ENCODE results near the gene KLHL3.
A peak's percentile ranks its signal among the peaks of the same experiment; 100 is the strongest.

The KLHL3 gene

GRCh38 chr5:137630216-137630971 lies 105.5 kb downstream of the KLHL3 start:
- no peak for DNase-seq

- DNase-seq: peak in 1 of 2 experiments; percentile 4
Measured at GRCh38 chr5:137629646-137630045, 106.2 kb downstream of the KLHL3 start.

- DNase-seq: no peak
Measured at GRCh38 chr5:137627706-137628105, 108.2 kb downstream of the KLHL3 start.

DNA sequence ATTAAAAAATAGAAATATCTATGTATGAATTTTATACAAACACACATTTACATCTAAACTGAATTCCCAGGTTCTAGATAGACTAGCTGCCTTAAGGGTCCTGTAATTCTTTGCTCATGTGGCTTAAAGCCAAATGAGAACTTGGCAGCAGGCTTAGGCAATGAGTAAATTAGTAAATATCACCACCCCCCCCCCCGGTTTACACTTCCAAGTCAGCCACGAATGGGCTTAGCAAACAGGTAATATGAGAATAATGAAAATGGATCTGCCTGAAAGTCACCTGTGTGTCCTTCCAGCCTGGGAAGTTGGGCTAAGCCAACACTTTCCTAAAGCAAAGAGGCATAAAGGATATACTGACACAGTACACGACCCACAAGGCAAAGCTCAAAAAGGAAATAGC lies 108.6 kb downstream of the KLHL3 start:
- DNase-seq: no peak

DNA sequence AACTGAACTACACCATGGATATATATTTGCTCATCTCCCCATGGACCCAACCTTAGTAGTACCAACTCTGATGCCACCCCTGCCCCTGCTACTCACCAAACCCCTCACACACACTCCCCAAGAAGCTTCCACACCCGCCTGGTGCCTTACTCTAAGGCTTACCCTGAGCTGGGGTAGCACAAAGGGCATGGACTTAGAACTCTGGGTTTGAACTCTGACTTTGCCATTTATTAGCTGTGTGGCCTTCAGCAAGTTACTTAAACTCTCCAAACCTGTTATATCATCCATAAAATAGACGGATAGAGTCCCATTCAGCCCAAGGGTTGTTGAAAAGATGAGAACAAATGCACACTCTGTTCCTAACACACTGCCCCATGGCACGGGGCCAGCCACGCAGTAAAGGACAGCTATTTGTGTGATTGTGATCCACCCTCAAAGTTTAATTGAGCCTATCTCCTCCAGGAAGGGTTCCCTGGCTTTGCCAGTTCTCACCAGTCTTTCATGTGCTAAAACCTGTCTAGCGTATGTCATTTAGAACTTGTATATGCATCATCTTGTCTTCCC lies 111.0 kb downstream of the KLHL3 start:
- no peak for DNase-seq

DNA sequence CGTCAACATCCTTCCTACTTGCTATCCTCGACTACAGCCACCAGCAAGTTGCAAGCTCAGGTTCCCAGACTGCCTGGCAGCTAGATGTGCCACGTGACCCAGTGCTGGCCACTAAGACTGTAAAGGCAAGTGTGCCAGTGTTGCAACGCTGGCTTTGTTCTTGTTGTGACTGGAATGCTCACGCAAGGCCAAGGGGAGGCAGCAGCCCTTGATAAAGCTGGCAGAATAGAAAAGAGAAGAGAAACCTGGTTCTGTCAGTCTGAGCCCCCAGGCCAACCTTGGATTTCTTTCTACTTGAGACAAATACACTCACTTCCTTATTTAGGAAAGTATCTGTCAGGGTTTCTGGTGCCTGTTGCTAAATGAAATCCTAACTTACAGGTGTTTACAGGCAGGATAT lies 113.0 kb downstream of the KLHL3 start:
- no peak for DNase-seq

GRCh38 chr5:137621861-137622823 lies 113.7 kb downstream of the KLHL3 start:
- no peak for DNase-seq

- no peak for DNase-seq
Measured at GRCh38 chr5:137621306-137621705, 114.6 kb downstream of the KLHL3 start.

GRCh38 chr5:137619191-137619870 lies 116.6 kb downstream of the KLHL3 start:
- DNase-seq: no peak

DNA sequence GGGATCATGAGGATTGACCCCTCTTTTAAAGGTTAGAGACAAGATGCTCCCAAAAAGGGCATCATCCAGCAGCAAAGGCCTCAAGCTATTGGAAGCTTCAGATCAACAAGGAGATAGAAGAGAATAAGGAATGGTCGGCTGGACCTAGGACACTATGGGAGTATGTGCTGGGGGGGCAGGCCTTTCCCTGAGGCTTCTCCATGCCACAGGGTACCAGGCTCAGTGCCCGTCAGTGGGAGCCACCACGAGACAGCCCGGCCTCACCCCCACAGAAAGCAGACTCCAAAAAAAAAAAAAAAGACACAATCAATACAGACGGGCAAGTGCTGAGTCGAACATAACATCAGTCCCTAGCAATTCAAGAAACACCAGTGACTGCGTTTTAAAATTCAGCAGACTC lies 117.4 kb downstream of the KLHL3 start:
- no peak for DNase-seq

GRCh38 chr5:137617528-137618205 lies 118.2 kb downstream of the KLHL3 start:
- no peak for DNase-seq

DNA sequence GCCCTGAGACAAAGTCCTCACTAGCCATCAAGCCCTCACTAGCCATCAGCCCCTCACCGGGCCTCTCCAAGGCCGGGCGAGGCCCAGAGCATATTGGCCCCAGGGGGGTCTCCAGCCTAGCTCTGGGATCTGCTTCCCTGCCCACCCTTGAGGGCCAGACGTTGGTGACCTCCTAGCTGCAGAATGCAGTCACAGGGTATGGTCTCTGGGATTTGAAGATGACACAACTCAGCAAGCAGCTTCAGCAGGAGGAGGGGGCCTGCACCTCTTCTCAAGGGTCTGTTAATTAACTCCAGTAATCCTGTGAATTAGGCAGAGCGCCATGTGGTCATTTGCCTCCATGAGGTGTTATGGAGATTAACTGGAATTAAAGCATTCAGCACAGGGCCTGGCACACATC lies 119.8 kb downstream of the KLHL3 start:
- DNase-seq: no peak

GRCh38 chr5:137615171-137615775 lies 120.6 kb downstream of the KLHL3 start:
- DNase-seq: no peak

DNA sequence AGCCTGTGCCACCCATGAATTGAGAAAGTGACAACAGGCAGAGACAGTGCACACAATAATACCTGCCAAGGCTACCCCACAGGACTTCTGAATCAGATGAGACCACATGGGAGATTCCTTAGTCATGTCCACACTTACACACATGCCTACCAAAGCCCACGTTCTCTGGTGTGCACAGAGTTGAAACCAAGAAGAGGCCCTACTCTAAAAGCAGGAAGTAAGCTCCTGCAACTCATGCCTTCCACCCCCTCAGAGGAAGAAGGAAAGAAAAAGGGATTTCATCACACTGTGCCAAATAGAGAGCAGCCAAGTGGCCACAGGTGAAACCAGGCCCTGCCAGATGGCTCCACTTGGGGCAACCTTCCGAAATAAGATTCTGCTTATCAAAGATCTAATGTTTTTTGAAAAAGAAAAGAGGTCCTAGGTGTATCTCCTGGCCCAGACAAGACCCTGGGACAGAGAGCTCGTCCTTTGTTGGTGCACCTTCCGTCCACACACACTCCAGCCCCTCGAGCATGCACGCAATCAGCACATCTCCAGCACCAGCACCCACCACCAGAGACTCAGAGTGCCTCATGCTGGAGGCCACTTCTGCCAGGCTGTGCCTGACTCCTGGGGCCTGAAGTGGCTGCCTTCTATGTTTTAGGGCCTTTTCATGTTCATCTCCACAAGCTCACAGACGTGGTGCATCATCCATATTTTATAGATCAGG lies 122.2 kb downstream of the KLHL3 start:
- DNase-seq: no peak

DNA sequence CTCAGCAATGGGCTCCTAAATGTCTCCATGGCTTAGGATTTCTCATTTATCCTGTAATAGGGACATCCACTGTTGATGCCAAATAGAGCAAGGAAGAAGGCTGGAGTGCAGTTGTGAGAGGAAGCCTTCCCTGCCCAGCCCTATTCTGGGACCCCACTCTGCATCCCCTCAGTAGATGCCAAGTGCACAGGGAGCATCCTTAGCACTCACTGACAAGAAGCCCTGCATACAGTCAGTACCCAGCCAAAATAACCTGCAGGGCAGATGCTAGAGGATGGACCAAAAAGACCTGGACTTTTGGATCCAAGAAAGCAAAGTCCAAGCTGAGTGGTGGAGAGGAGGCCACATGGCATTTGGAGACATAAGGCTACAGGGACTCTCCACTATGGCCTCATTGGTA lies 123.3 kb downstream of the KLHL3 start:
- DNase-seq: no peak

GRCh38 chr5:137611794-137612435 lies 124.0 kb downstream of the KLHL3 start:
- no peak for DNase-seq

DNA sequence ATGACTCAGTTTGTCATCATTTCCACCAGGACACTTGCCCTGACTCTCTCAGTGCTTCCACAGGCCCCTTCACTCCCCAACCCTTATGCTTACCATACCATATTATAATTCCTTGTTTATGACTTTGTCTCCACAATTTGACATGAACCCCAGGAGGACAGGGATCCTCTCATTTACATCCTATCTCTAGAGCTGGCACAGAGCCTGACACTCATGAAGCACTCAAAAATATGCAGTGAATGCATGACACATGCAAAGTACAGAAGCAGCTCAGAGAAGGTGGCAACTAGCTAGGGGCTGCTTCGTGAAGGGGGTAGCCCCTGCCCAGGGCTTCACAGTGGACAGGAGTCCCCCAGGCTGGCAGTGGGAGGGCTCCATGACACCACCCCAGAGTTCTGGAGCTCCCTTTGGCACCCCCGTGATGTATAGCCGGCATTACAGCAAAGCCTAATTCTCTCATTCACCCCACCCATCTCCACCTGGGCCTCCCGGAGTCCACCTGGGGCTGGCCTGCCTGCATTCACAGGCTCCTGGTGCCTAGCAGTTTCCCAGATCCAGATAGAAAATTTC lies 124.8 kb downstream of the KLHL3 start:
- no peak for DNase-seq

GRCh38 chr5:137610598-137610997 lies 125.3 kb downstream of the KLHL3 start:
- no peak for DNase-seq

DNA sequence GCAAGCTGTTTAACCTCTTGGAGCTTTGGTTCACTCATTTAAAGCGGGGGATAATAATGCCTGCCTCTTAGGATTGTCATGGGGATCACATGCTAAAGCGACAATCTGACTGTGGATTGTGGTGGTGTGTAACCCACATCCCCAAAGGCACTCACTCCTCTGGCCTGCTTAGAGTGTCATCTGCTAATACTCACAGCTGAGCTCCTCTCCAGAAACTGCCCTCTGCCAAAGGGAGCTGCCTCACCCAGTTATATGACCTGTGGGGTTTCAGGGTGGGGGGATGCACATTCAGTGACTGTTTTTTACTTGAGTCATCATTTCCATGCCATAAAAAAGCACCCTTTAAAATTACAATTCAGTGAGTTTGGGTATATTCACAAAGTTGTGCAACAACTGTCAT lies 126.8 kb downstream of the KLHL3 start:
- DNase-seq: no peak

GRCh38 chr5:137607771-137608170 lies 128.1 kb downstream of the KLHL3 start:
- DNase-seq: no peak

Data from activated CD4-positive, alpha-beta T cell treated with anti-CD3 and anti-CD28 coated beads, Interleukin-2, amount 50 U/mL, for 48 hours (primary cell).